ENCODE results near the gene UBA1.

GRCh38 chrX:47212381-47213293, 19.0 kb downstream of the UBA1 start:
- TF ChIP-seq POLR2A (IDR thresholded peaks at IDR 0.05) (no peak), CTCF (IDR thresholded peaks at IDR 0.05) (no peak)

Measured in uterus (tissue), 2 donors.